NCI-H2171 (cell line): ENCODE data around the gene HTRA3.

Source experiments
- DNase-seq: peaks from one replicate; lab custom pipeline; 2025; lab: John Stamatoyannopoulos, UW

The HTRA3 gene

GRCh38 chr4:8269535-8270417, at the start of gene HTRA3:
Gene HTRA3 (plus strand): TSS chr4:8269754. CDS start chr4:8269969, 215 bp downstream.
- no peak for DNase-seq

DNA sequence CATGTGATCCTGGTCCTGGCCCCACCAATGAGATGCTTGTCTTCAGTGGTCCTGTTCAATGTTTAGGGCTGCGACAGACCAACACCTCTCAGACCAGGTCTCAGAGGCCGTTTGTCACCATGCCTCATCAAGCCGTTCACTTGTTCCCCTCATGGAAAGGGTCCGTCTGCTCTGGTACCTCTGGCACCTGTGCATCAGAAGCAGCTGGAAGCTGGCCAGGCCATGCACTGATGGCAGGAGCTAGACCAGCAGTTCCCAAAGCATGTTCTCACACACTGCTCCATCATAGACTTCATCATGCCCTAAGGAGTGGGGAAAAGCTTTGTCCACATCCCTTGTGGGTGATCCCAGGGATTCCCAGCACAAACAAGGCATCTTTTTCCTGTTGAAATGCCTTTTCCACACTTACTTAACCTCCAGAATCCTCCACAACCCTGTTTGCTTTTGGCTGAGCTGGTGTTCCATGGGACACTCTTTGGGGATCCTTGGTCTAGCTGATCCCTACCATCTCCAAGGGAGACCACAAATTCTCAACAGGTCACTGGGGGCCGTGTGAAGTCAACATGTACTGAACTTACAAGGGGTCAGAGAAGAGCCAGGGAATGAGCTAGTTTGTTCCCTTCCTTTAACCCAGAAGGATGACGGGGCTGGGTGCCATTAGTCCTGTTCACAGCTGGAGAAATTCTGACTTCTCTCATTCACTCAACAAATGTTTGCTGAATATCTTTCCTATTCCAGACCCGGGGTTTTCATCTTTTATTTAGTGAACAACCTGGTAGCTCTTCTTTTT, 48.7 kb upstream of the HTRA3 start:
- DNase-seq = no peak

DNA sequence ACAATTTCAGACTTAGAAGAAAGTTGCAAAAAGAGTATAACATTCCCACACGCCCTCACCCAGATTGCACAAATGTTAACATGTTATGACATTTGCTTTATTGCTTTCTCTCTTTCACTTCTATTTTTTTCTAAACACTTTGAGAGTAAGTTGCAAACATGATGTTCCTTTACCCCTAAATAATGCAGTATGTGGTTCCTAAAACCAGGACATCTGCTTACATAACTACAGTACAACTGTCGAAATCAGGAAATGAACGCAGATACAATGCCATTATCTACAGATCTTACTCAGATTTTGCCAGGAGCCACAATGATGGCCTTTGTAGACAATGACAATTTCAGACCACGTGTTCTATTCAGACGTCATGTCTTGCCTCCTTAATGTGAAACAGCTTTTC, 48.1 kb upstream of the HTRA3 start:
- DNase-seq = no peak

DNA sequence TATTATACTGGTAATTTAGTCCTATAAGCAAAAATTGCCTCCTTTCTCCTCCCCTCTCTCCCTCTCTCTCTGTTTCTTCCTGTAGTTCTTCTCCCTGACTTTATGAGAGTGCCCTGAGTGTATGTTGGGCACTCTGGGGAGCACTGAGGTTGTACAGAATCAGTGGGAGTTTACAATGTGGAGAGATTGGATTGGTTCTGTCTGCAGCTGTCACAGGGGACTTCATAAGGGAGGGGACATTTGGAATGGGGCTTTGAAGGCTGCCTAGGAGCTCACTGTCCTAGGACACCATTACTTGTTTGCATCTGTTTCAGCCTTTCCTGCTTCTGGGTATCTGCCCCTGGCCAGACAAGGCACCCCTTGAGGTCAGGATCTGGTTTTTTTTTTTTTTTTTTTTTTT, 47.6 kb upstream of the HTRA3 start:
- DNase-seq = no peak

GRCh38 chr4:8222609-8223388, 46.8 kb upstream of the HTRA3 start:
- no peak for DNase-seq

GRCh38 chr4:8224267-8224974, 45.1 kb upstream of the HTRA3 start:
- no peak for DNase-seq

GRCh38 chr4:8224975-8225625, 44.5 kb upstream of the HTRA3 start:
- DNase-seq = no peak

GRCh38 chr4:8225706-8226443, 43.7 kb upstream of the HTRA3 start:
- no peak for DNase-seq

DNA sequence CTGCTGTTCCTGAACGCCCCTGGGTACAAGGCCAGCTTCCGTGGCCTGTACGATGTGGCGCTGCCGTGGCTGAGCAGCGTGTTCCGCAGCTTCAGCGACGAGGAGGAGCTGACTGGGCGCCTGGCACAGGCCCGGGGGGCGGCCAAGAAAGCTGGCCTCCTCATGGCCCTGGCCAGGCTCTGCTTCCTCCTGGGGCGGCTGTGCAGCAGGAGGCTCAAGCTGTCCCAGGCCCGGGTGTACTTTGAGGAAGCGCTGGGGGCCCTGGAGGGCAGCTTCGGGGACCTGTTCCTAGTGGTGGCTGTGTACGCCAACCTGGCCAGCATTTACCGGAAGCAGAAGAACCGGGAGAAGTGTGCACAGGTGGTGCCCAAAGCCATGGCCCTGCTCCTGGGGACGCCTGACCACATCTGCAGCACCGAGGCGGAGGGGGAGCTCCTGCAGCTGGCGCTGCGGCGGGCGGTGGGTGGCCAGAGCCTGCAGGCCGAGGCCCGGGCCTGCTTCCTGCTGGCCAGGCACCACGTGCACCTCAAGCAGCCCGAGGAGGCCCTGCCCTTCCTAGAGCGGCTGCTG, 42.3 kb upstream of the HTRA3 start:
- DNase-seq = no peak

DNA sequence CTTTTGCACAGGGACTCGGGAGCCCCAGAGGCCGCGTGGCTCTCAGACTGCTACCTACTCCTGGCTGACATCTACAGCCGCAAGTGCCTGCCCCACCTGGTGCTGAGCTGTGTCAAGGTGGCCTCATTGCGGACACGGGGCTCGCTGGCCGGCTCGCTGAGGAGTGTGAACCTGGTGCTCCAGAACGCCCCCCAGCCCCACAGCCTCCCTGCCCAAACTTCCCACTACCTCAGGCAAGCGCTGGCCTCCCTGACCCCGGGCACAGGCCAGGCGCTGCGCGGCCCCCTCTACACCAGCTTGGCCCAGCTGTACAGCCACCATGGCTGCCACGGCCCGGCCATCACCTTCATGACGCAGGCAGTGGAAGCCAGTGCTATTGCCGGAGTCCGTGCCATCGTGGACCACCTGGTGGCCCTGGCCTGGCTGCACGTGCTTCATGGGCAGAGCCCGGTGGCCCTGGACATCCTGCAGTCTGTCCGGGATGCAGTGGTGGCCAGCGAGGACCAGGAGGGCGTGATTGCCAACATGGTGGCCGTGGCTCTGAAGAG, 41.7 kb upstream of the HTRA3 start:
- no peak for DNase-seq

DNA sequence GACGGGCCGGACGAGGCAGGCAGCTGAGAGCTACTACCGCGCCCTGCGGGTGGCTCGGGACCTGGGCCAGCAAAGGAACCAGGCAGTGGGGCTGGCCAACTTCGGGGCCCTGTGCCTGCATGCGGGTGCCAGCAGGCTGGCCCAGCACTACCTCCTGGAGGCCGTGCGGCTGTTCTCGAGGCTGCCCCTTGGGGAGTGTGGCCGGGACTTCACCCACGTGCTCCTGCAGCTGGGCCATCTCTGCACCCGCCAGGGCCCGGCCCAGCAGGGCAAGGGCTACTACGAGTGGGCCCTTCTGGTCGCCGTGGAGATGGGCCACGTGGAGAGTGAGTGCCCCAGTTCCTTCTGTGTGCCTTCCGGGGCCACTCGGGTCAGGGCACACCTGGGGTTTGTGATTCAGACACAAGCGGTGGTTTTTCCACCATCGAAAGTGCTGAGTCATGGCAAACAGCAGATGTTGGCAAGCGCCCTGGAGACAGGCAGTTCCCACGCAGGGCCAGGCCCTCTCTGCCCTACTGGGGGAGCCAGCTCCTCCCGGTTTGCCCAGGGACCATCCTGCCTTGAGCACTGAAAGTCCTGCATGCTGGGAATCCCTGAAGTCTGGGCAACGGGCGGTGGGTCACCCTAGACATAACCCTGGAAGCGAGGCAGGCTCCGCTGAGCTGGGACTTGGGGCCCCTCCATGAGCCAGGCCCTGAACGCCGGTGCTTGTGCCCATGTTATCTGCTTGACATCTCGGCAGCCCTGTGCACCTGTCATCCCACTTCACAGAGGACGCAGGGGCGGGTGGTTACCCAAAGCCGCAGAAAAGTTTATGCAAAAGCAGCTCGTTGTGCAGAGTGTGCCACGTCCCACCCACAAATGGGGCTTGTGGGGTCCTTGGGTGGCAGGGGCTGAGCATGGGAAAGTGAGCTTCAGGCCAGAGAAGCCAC, 41.0 kb upstream of the HTRA3 start:
- peak; percentile 13 for DNase-seq

GRCh38 chr4:8229331-8229975, 40.1 kb upstream of the HTRA3 start:
- DNase-seq = no peak

- no peak for DNase-seq
These were observed 39.5 kb upstream of the HTRA3 start for GRCh38 chr4:8230033-8230432.

- no peak for DNase-seq
These were observed 38.7 kb upstream of the HTRA3 start for GRCh38 chr4:8230891-8231290.

- DNase-seq = no peak
These were observed 38.0 kb upstream of the HTRA3 start for GRCh38 chr4:8231551-8232049.

DNA sequence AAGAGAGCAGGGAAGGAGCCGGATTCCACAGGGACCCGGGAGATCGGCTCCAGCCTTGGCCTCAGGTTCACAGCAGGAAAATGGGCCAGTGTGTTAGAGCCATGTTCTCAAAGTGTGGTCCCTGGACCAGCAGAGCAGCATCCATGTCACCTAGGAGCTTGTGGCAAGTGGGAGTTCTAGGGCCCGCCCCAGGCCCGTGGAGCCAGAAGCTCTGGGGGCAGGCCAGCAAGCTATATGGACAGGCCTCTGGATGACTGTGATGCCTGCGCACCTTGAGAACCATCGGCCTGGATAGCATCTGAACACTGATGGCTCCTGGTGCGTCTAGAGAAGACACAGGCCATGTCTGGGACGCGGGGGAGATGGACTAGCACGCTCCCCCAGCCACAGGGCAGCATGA, 36.8 kb upstream of the HTRA3 start:
- DNase-seq = no peak

DNA sequence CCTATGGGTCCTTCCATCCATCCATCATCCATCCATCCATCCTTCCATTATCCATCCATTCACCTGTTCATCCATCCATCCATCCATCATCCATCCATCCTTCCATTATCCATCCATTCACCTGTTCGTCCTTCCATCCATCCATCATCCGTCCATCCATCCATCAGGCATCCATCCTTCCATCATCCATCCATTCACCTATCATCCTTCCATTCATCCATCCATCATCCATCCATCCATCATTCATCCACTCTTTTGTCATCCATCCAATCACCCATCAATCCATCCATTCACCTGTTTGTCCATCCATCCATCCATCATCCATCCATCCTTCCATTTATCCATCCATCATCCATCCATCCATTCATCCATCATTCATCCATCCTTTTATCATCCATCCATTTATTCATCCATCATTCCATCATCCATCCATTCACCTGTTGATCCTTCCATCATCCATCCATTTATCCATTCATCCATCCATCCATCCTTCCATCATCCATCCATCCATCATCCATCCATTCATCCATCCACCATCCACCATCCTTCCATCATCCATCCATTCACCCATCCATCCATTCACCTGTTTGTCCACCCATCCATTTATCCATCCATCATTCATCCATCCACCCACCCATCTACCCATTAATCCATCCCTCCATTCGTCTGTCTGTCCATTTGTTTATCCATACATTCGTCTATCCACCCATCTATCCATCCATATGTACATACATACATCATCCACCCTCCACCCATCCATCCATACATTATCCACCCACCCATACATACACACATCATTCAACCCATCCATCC, 35.7 kb upstream of the HTRA3 start:
- no peak for DNase-seq
